Measurements from ENCODE around the gene CNN2. TPM values are rescaled to one million over a fixed set of nuclear protein-coding genes. Genes with fewer than 3 reads are reported as not detected.

Gene CNN2
- total and polyA plus RNA-seq, 2 of the 13 experiments (the other 11 are each of a cell fraction or from before 2014, with no cell fraction given): 63.6 to 70.0 TPM

- TF ChIP-seq DZIP1 (CRISPR knock-in tag; IDR thresholded peaks at IDR 0.05) (no peak), NCOR1 (IDR thresholded peaks at IDR 0.05; ENCODE audit: borderline replicate concordance, low read length) (no peak), RFX5 (IDR thresholded peaks at IDR 0.05; ENCODE audit: low read depth, low read length) (no peak), ZNF777 (CRISPR knock-in tag; IDR thresholded peaks at IDR 0.05) (0 out of 2 replicates have a peak, but pooled peaks have one; percentile 1), ZNF530 (CRISPR knock-in tag; IDR thresholded peaks at IDR 0.05; ENCODE audit: low read depth) (no peak), NFYB (CRISPR knock-in tag; IDR thresholded peaks at IDR 0.05) (no peak), RFXANK (CRISPR knock-in tag; IDR thresholded peaks at IDR 0.05) (no peak), ZNF446 (CRISPR knock-in tag; IDR thresholded peaks at IDR 0.05) (no peak), ELF3 (CRISPR knock-in tag; IDR thresholded peaks at IDR 0.05) (no peak), ZFX (CRISPR knock-in tag; IDR thresholded peaks at IDR 0.05; ENCODE audit: low read depth) (0 out of 2 replicates have a peak, but pooled peaks have one; percentile 6), SMAD3 (CRISPR knock-in tag; IDR thresholded peaks at IDR 0.05) (no peak), NR0B2 (CRISPR knock-in tag; IDR thresholded peaks at IDR 0.05) (no peak), HOXA3 (CRISPR knock-in tag; IDR thresholded peaks at IDR 0.05) (peak; percentile 73), ZNF512B (CRISPR knock-in tag; IDR thresholded peaks at IDR 0.05; ENCODE audit: borderline replicate concordance) (no peak), ZNF776 (CRISPR knock-in tag; IDR thresholded peaks at IDR 0.05) (no peak), ADNP (CRISPR knock-in tag; IDR thresholded peaks at IDR 0.05) (peak; percentile 84)
- TF ChIP-seq, protein P1, sequence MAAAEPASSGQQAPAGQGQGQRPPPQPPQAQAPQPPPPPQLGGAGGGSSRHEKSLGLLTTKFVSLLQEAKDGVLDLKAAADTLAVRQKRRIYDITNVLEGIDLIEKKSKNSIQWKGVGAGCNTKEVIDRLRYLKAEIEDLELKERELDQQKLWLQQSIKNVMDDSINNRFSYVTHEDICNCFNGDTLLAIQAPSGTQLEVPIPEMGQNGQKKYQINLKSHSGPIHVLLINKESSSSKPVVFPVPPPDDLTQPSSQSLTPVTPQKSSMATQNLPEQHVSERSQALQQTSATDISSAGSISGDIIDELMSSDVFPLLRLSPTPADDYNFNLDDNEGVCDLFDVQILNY (CRISPR knock-in tag; conservative IDR thresholded peaks at IDR 0.05): no peak
- TF ChIP-seq, protein P2, sequence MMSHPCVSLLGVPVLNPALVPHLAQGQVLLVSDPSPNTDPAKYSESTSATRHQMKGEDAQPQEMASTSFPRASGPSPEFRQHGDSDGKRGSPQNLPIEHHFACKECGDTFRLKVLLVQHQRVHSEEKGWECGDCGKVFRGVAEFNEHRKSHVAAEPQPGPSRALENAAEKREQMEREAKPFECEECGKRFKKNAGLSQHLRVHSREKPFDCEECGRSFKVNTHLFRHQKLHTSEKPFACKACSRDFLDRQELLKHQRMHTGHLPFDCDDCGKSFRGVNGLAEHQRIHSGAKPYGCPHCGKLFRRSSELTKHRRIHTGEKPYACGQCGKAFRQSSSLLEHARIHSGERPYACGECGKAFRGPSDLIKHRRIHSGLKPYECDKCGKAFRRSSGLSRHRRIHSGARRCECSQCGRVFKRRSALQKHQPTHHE (CRISPR knock-in tag; IDR thresholded peaks at IDR 0.05; ENCODE audit: borderline replicate concordance): no peak
- TF ChIP-seq, protein P3, sequence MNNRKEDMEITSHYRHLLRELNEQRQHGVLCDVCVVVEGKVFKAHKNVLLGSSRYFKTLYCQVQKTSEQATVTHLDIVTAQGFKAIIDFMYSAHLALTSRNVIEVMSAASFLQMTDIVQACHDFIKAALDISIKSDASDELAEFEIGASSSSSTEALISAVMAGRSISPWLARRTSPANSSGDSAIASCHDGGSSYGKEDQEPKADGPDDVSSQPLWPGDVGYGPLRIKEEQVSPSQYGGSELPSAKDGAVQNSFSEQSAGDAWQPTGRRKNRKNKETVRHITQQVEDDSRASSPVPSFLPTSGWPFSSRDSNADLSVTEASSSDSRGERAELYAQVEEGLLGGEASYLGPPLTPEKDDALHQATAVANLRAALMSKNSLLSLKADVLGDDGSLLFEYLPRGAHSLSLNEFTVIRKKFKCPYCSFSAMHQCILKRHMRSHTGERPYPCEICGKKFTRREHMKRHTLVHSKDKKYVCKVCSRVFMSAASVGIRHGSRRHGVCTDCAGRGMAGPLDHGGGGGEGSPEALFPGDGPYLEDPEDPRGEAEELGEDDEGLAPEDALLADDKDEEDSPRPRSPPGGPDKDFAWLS (CRISPR knock-in tag; IDR thresholded peaks at IDR 0.05; ENCODE audit: borderline replicate concordance): no peak
Measured at GRCh38 chr19:1046836-1047695, 20.7 kb downstream of the CNN2 start (continued).

Data from HepG2 (cell line).